Colonic mucosa (tissue), 4 donors: ENCODE results near the gene NPTX1. TPM values are rescaled to one million over a fixed set of nuclear protein-coding genes. Genes with fewer than 3 reads are reported as not detected.

Experiments used
- DNase-seq: peaks from one replicate; pipeline ENCODE4 v3.0.0-alpha.2; 2020
- H3K27ac ChIP-seq: fragments of 200-600 bp; one replicate; pipeline ENCODE4 v1.8.0; 2021
- H3K27me3 ChIP-seq: fragments of 200-600 bp; one replicate; pipeline ENCODE4 v1.8.0; 2021
- H3K36me3 ChIP-seq: fragments of 200-600 bp; one replicate; pipeline ENCODE4 v1.8.0; 2021
- H3K4me1 ChIP-seq: fragments of 200-600 bp; one replicate; pipeline ENCODE4 v1.8.0; 2021; ENCODE audit warnings: mild to moderate bottlenecking
- H3K4me3 ChIP-seq: fragments of 200-600 bp; one replicate; pipeline ENCODE4 v1.8.0; 2021
- H3K9ac ChIP-seq, 2 donors: one replicate each; pipeline ENCODE4 v1.7.0; 2013; ENCODE audit warnings: control low read depth in 2 of 2, low read depth in 2 of 2, low read length in 2 of 2
- H3K9me3 ChIP-seq: fragments of 200-600 bp; one replicate; pipeline ENCODE4 v1.8.0; 2021
- intact Hi-C: fragments of 100-400 bp; cut with DNase I; formaldehyde crosslinking; loops from one replicate; pipeline ENCODE4 v1.14.1; 2022
- total RNA-seq, 2 donors: library from RNA; stranded (reverse); fragmentation: NEBNext Ultra II Directional in 1 of 2; extraction: Animal tissue kit (Norgen Biotek cat#: 25700) in 1 of 2; gene quantifications; one replicate each; pipeline ENCODE4 v1.2.1, GENCODE V29; 2021
- TF ChIP-seq, protein P1 (sequence below): fragments of 200-600 bp; IDR thresholded peaks from one replicate; pipeline ENCODE4 v1.8.0; 2022; ENCODE audit warnings: antibody characterized with exemption, mild to moderate bottlenecking
- donor health status: healthy.
- donor health status: DM: no; HTN: no; CAD: no.
- donor health status: DM: no; HTN: no; CAD: no.

The NPTX1 gene
- total RNA-seq, 2 donors from 2014 or later = 0.10 to 7.1 TPM

- H3K36me3 ChIP-seq = no peaks in the 10 kb centered on the region
- H3K4me1 ChIP-seq = no peaks in the 10 kb centered on the region
- DNase-seq = no peak
- no peaks in the 10 kb centered on the region for H3K27me3 ChIP-seq
- H3K4me3 ChIP-seq = no peak overlapping the region
- intact Hi-C loops = loop anchor here (2.0 to 10.0 kb wide), 3 partner anchors 149 to 676 kb away; no protein-coding TSS in a partner anchor
- H3K9ac ChIP-seq = no peak overlapping the region
- H3K9me3 ChIP-seq = no peaks in the 10 kb centered on the region
- TF ChIP-seq, protein P1, sequence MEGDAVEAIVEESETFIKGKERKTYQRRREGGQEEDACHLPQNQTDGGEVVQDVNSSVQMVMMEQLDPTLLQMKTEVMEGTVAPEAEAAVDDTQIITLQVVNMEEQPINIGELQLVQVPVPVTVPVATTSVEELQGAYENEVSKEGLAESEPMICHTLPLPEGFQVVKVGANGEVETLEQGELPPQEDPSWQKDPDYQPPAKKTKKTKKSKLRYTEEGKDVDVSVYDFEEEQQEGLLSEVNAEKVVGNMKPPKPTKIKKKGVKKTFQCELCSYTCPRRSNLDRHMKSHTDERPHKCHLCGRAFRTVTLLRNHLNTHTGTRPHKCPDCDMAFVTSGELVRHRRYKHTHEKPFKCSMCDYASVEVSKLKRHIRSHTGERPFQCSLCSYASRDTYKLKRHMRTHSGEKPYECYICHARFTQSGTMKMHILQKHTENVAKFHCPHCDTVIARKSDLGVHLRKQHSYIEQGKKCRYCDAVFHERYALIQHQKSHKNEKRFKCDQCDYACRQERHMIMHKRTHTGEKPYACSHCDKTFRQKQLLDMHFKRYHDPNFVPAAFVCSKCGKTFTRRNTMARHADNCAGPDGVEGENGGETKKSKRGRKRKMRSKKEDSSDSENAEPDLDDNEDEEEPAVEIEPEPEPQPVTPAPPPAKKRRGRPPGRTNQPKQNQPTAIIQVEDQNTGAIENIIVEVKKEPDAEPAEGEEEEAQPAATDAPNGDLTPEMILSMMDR = no peak
- no peak overlapping the region for H3K27ac ChIP-seq
Observed at GRCh38 chr17:80428796-80429195, 47.6 kb downstream of the NPTX1 start.

GRCh38 chr17:80428363-80428762, 48.0 kb downstream of the NPTX1 start:
- Histone ChIP-seq H3K9me3 (no peaks in the 10 kb centered on the region), H3K4me3 (no peak overlapping the region), H3K27ac (no peak overlapping the region), H3K36me3 (no peaks in the 10 kb centered on the region), H3K27me3 (no peaks in the 10 kb centered on the region), H3K9ac (no peak overlapping the region), H3K4me1 (no peaks in the 10 kb centered on the region)
- intact Hi-C loops = loop anchor here (2.0 to 10.0 kb wide), 3 partner anchors 149 to 676 kb away; no protein-coding TSS in a partner anchor
- no peak for DNase-seq
- TF ChIP-seq, protein P1 = no peak

- intact Hi-C loops = loop anchor here (2.0 to 10.0 kb wide), 3 partner anchors 150 to 677 kb away; no protein-coding TSS in a partner anchor
- Histone ChIP-seq H3K36me3 (no peaks in the 10 kb centered on the region), H3K9me3 (no peaks in the 10 kb centered on the region), H3K27ac (no peak overlapping the region), H3K9ac (no peak overlapping the region), H3K4me1 (no peaks in the 10 kb centered on the region), H3K27me3 (no peaks in the 10 kb centered on the region), H3K4me3 (no peak overlapping the region)
- no peak for DNase-seq
- TF ChIP-seq, protein P1 = no peak
Observed at GRCh38 chr17:80427366-80428282, 48.8 kb downstream of the NPTX1 start.

GRCh38 chr17:80426671-80427326, 49.6 kb downstream of the NPTX1 start:
- no peak overlapping the region for H3K4me3 ChIP-seq
- H3K9ac ChIP-seq = no peak overlapping the region
- no peaks in the 10 kb centered on the region for H3K36me3 ChIP-seq
- TF ChIP-seq, protein P1 = peak; percentile 98
- H3K9me3 ChIP-seq = no peaks in the 10 kb centered on the region
- no peaks in the 10 kb centered on the region for H3K4me1 ChIP-seq
- intact Hi-C loops = loop anchor here (5.0 to 10.0 kb wide), 2 partner anchors 151 to 678 kb away; no protein-coding TSS in a partner anchor
- H3K27me3 ChIP-seq = no peaks in the 10 kb centered on the region
- H3K27ac ChIP-seq = no peak overlapping the region
- peak; percentile 66 for DNase-seq

- H3K36me3 ChIP-seq = no peaks in the 10 kb centered on the region
- DNase-seq = no peak
- H3K4me1 ChIP-seq = no peaks in the 10 kb centered on the region
Observed at GRCh38 chr17:80425835-80426426, 50.5 kb downstream of the NPTX1 start.

More at GRCh38 chr17:80425835-80426426, 50.5 kb downstream of the NPTX1 start:
- intact Hi-C loops = loop anchor here (5.0 to 10.0 kb wide), 2 partner anchors 151 to 679 kb away; no protein-coding TSS in a partner anchor
- Histone ChIP-seq H3K9me3 (no peaks in the 10 kb centered on the region), H3K27me3 (no peaks in the 10 kb centered on the region), H3K9ac (no peak overlapping the region), H3K4me3 (no peak overlapping the region), H3K27ac (no peak overlapping the region)
- TF ChIP-seq, protein P1 = no peak
